Liver (tissue), 9 donors: ENCODE results near the gene TMEM178A. TPM values are rescaled to one million over a fixed set of nuclear protein-coding genes. Genes with fewer than 3 reads are reported as not detected.

ENCODE experiments used
- DNase-seq: peaks from one replicate; pipeline ENCODE4 v3.0.0-alpha.2; 2017; ENCODE audit warnings: low spot score
- H3K27ac ChIP-seq, 2 donors: one replicate each; pipeline ENCODE4 v1.7.0; 2013; ENCODE audit warnings: inconsistent platforms in 2 of 2, low read length in 2 of 2, control low read depth in 1 of 2, low read depth in 1 of 2, mild to moderate bottlenecking in 1 of 2
- H3K27me3 ChIP-seq, 4 donors: one replicate each; pipeline versions ENCODE4 v1.6.1 to v1.7.0; 2013; ENCODE audit warnings: low read length in 3 of 4, inconsistent platforms in 1 of 4, mild to moderate bottlenecking in 1 of 4, moderate library complexity in 1 of 4; ENCODE audit not compliant: control insufficient read depth in 4 of 4, insufficient read depth in 4 of 4
- H3K36me3 ChIP-seq, 4 donors: one replicate each; pipeline versions ENCODE4 v1.6.1 to v1.7.0; 2013; ENCODE audit warnings: low read length in 3 of 4, mild to moderate bottlenecking in 3 of 4, low read depth in 1 of 4, moderate library complexity in 1 of 4; ENCODE audit not compliant: control insufficient read depth in 4 of 4, insufficient read depth in 3 of 4
- H3K4me1 ChIP-seq, 4 donors: one replicate each; pipeline versions ENCODE4 v1.6.1 to v1.7.0; 2013; ENCODE audit warnings: low read length in 3 of 4, mild to moderate bottlenecking in 3 of 4, moderate library complexity in 1 of 4; ENCODE audit not compliant: control insufficient read depth in 4 of 4, insufficient read depth in 4 of 4
- H3K4me3 ChIP-seq, 3 donors: one replicate each; pipeline versions ENCODE4 v1.6.1 to v1.7.0; 2013; ENCODE audit warnings: low read length in 3 of 3, control low read depth in 1 of 3, low read depth in 1 of 3, mild to moderate bottlenecking in 1 of 3
- H3K9ac ChIP-seq, 2 donors: one replicate each; pipeline ENCODE4 v1.7.0; 2013; ENCODE audit warnings: low read length in 2 of 2, mild to moderate bottlenecking in 2 of 2, moderate library complexity in 2 of 2, control low read depth in 1 of 2, low read depth in 1 of 2
- H3K9me3 ChIP-seq, 4 donors: one replicate each; pipeline versions ENCODE4 v1.6.1 to v1.7.0; 2013; ENCODE audit warnings: low read length in 3 of 4; ENCODE audit not compliant: control insufficient read depth in 4 of 4
- ATF3 ChIP-seq: IDR thresholded peaks from 2 replicates; pipeline ENCODE4 v1.6.1; 2016; ENCODE audit warnings: antibody characterized with exemption
- EGR1 ChIP-seq, 2 donors: IDR thresholded peaks; 2 replicates each; pipeline ENCODE4 v1.6.1; 2016 to 2018; ENCODE audit warnings: antibody characterized with exemption in 2 of 2, low read depth in 2 of 2
- FOXA1 ChIP-seq: IDR thresholded peaks from 2 replicates; pipeline ENCODE4 v1.6.1; 2016; ENCODE audit warnings: antibody characterized with exemption
- FOXA2 ChIP-seq: IDR thresholded peaks from 2 replicates; pipeline ENCODE4 v1.6.1; 2016; ENCODE audit warnings: antibody characterized with exemption
- HNF4G ChIP-seq: IDR thresholded peaks from 2 replicates; pipeline ENCODE4 v1.6.1; 2016; ENCODE audit warnings: antibody characterized with exemption
- JUND ChIP-seq, 2 donors: IDR thresholded peaks; 2 replicates each; pipeline ENCODE4 v1.6.1; 2016; ENCODE audit warnings: antibody characterized with exemption in 2 of 2
- MAX ChIP-seq: IDR thresholded peaks from 2 replicates; pipeline ENCODE4 v1.6.1; 2016; ENCODE audit warnings: antibody characterized with exemption
- NR2F2 ChIP-seq: IDR thresholded peaks from 2 replicates; pipeline ENCODE4 v1.6.1; 2016; ENCODE audit warnings: antibody characterized with exemption
- RAD21 ChIP-seq, 2 donors: IDR thresholded peaks; 2 replicates each; pipeline ENCODE4 v1.6.1; 2016; ENCODE audit warnings: antibody characterized with exemption in 2 of 2, mild to moderate bottlenecking in 2 of 2
- RXRA ChIP-seq, 2 donors: IDR thresholded peaks; 2 replicates each; pipeline ENCODE4 v1.6.1; 2017 to 2018; ENCODE audit warnings: antibody characterized with exemption in 2 of 2, mild to moderate bottlenecking in 1 of 2
- SP1 ChIP-seq: IDR thresholded peaks from 2 replicates; pipeline ENCODE4 v1.6.1; 2018; ENCODE audit warnings: antibody characterized with exemption, mild to moderate bottlenecking
- TAF1 ChIP-seq: conservative IDR thresholded peaks from 2 replicates; pipeline ENCODE4 v1.6.1; 2016; ENCODE audit warnings: antibody characterized with exemption, mild to moderate bottlenecking
- YY1 ChIP-seq: IDR thresholded peaks from 2 replicates; pipeline ENCODE4 v1.6.1; 2016; ENCODE audit warnings: antibody characterized with exemption, mild to moderate bottlenecking
- WGBS: extraction: QIAGEN DNeasy Blood & Tissue Kit; methylation state at CpG from one replicate; pipeline ENCODE4 v1.1.7; 2013; 5-methylcytosine and 5-hydroxymethylcytosine counted together
- polyA plus RNA-seq, 2 donors: library from polyadenylated mRNA; stranded (reverse) in 1 of 2; unstranded in 1 of 2; fragments of 200-250 nt in 1 of 2; fragments of >200 nt in 1 of 2; fragmentation: Nextera tagmentation in 1 of 2; extraction: Ambion mirVana in 1 of 2; gene quantifications; one replicate each; pipeline versions ENCODE4 v1.2.1 to v1.2.3, GENCODE V29; 2013 to 2015
- total RNA-seq, 2 donors: library from RNA; depleted of rRNA; stranded (reverse); fragments of >200 nt; gene quantifications; one replicate each; pipeline ENCODE4 v1.2.3, GENCODE V29; 2014
- TF ChIP-seq, protein P1 (sequence below): fragments of 150-350 bp; IDR thresholded peaks from 2 replicates; pipeline ENCODE4 v1.5.1; 2017; ENCODE audit warnings: improper control_type of control experiment, low read depth, low read length; ENCODE audit not compliant: missing input control
- TF ChIP-seq, protein P2 (sequence below): IDR thresholded peaks from 2 replicates; pipeline ENCODE4 v1.6.1; 2016; ENCODE audit warnings: antibody characterized with exemption
- TF ChIP-seq, protein P3 (sequence below): IDR thresholded peaks from 2 replicates; pipeline ENCODE4 v1.6.1; 2016; ENCODE audit warnings: antibody characterized with exemption, mild to moderate bottlenecking
- donor health status: healthy.
- donor health status: healthy.
- donor health status: healthy.
- donor health status: healthy.
- donor health status: healthy.

Gene TMEM178A
- total and polyA plus RNA-seq, 4 donors = 0.21 to 0.64 (median 0.49) TPM

- no peaks in the 10 kb centered on the region for H3K9me3 ChIP-seq
- no peak for DNase-seq
These were observed 91.4 kb downstream of the TMEM178A start for GRCh38 chr2:39757156-39757555.

More at GRCh38 chr2:39757156-39757555, 91.4 kb downstream of the TMEM178A start:
- no peak overlapping the region for H3K4me3 ChIP-seq
- 97% methylated on average over 4 of the region's 4 CpGs for WGBS
- H3K27ac ChIP-seq = no peak overlapping the region
- H3K4me1 ChIP-seq = no peaks in the 10 kb centered on the region
- no peak for TF ChIP-seq NR2F2
- no peak for TF ChIP-seq ATF3
- no peak for TF ChIP-seq TAF1
- TF ChIP-seq SP1 = no peak
- no peak for TF ChIP-seq JUND (IDR thresholded peaks at IDR 0.05)
- no peak for TF ChIP-seq RAD21 (IDR thresholded peaks at IDR 0.05)
- no peak for TF ChIP-seq EGR1 (IDR thresholded peaks at IDR 0.05; ENCODE audit: low read depth in 2 of 2)
- no peak for TF ChIP-seq HNF4G
- TF ChIP-seq RXRA (IDR thresholded peaks at IDR 0.05) = no peak
- TF ChIP-seq MAX = no peak
- TF ChIP-seq YY1 = no peak
- TF ChIP-seq, protein P1, sequence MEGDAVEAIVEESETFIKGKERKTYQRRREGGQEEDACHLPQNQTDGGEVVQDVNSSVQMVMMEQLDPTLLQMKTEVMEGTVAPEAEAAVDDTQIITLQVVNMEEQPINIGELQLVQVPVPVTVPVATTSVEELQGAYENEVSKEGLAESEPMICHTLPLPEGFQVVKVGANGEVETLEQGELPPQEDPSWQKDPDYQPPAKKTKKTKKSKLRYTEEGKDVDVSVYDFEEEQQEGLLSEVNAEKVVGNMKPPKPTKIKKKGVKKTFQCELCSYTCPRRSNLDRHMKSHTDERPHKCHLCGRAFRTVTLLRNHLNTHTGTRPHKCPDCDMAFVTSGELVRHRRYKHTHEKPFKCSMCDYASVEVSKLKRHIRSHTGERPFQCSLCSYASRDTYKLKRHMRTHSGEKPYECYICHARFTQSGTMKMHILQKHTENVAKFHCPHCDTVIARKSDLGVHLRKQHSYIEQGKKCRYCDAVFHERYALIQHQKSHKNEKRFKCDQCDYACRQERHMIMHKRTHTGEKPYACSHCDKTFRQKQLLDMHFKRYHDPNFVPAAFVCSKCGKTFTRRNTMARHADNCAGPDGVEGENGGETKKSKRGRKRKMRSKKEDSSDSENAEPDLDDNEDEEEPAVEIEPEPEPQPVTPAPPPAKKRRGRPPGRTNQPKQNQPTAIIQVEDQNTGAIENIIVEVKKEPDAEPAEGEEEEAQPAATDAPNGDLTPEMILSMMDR = no peak
- no peak for TF ChIP-seq FOXA2
- TF ChIP-seq, protein P2, sequence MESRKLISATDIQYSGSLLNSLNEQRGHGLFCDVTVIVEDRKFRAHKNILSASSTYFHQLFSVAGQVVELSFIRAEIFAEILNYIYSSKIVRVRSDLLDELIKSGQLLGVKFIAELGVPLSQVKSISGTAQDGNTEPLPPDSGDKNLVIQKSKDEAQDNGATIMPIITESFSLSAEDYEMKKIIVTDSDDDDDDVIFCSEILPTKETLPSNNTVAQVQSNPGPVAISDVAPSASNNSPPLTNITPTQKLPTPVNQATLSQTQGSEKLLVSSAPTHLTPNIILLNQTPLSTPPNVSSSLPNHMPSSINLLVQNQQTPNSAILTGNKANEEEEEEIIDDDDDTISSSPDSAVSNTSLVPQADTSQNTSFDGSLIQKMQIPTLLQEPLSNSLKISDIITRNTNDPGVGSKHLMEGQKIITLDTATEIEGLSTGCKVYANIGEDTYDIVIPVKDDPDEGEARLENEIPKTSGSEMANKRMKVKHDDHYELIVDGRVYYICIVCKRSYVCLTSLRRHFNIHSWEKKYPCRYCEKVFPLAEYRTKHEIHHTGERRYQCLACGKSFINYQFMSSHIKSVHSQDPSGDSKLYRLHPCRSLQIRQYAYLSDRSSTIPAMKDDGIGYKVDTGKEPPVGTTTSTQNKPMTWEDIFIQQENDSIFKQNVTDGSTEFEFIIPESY = no peak
- no peak for TF ChIP-seq FOXA1
- TF ChIP-seq, protein P3, sequence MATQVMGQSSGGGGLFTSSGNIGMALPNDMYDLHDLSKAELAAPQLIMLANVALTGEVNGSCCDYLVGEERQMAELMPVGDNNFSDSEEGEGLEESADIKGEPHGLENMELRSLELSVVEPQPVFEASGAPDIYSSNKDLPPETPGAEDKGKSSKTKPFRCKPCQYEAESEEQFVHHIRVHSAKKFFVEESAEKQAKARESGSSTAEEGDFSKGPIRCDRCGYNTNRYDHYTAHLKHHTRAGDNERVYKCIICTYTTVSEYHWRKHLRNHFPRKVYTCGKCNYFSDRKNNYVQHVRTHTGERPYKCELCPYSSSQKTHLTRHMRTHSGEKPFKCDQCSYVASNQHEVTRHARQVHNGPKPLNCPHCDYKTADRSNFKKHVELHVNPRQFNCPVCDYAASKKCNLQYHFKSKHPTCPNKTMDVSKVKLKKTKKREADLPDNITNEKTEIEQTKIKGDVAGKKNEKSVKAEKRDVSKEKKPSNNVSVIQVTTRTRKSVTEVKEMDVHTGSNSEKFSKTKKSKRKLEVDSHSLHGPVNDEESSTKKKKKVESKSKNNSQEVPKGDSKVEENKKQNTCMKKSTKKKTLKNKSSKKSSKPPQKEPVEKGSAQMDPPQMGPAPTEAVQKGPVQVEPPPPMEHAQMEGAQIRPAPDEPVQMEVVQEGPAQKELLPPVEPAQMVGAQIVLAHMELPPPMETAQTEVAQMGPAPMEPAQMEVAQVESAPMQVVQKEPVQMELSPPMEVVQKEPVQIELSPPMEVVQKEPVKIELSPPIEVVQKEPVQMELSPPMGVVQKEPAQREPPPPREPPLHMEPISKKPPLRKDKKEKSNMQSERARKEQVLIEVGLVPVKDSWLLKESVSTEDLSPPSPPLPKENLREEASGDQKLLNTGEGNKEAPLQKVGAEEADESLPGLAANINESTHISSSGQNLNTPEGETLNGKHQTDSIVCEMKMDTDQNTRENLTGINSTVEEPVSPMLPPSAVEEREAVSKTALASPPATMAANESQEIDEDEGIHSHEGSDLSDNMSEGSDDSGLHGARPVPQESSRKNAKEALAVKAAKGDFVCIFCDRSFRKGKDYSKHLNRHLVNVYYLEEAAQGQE = no peak
- H3K9ac ChIP-seq = no peak overlapping the region
- no peaks in the 10 kb centered on the region for H3K27me3 ChIP-seq
- H3K36me3 ChIP-seq = peaks cover 7 to 60% (median 43%) of the 10 kb centered on the region in 4 donors
